ENCODE results near the gene RPH3AL.
"Not testable (repeated sequence)": the region's sequence is repeated elsewhere in the genome, so short reads cannot be mapped to it uniquely, and the experiment has no call there.

- not testable (repeated sequence) for TF ChIP-seq POLR2A, CTCF (IDR thresholded peaks at IDR 0.05)
These were observed 154.4 kb downstream of the RPH3AL start for GRCh38 chr17:198225-198624.

Data from right lobe of liver (tissue), 4 donors.